Fibroblast of the aortic adventitia (primary cell): ENCODE results near the gene GALNT12. TPM values are rescaled to one million over a fixed set of nuclear protein-coding genes. Genes with fewer than 3 reads are reported as not detected.

Experiments used
- DNase-seq: peaks from one replicate; pipeline ENCODE4 v3.0.0-alpha.2; 2010; ENCODE audit warnings: low read depth
- H3K4me3 ChIP-seq: 2 replicates; pipeline ENCODE4 v1.5.1; 2011; ENCODE audit warnings: low read depth, mild to moderate bottlenecking, control low read depth, low read length, moderate library complexity
- total RNA-seq: library from RNA; depleted of rRNA; stranded (reverse); fragments of >200 nt; gene quantifications from 2 replicates; pipeline ENCODE4 v1.2.3, GENCODE V29; 2012; ENCODE audit warnings: low replicate concordance
- TF ChIP-seq, protein P1 (sequence below): IDR thresholded peaks from 2 replicates; pipeline ENCODE4 v1.5.1; 2011; ENCODE audit warnings: mild to moderate bottlenecking, low read length, control low read depth, inconsistent platforms; ENCODE audit not compliant: insufficient read depth

GALNT12 gene
- total RNA-seq, 1 donor: 24.9 TPM

DNA sequence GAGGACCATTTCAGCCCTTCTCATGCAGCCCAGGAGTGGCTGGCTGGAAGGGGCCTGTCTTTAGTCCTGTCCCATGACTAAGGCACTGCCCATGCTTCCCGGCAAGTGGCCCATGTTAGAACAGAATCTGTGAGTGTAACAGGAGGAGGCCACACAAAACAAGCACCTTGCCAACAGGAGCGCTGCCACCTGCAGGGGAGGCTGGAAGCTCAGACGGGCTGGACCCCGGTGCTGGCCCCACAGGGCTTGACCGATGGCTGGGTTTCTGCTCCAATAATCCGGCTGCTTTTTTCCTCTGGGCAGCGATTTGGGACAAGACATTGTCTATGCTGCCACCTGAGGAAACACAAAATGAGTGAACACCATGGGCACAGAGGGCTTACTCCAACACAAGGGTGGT, 39.6 kb upstream of the GALNT12 start:
- TF ChIP-seq, protein P1, sequence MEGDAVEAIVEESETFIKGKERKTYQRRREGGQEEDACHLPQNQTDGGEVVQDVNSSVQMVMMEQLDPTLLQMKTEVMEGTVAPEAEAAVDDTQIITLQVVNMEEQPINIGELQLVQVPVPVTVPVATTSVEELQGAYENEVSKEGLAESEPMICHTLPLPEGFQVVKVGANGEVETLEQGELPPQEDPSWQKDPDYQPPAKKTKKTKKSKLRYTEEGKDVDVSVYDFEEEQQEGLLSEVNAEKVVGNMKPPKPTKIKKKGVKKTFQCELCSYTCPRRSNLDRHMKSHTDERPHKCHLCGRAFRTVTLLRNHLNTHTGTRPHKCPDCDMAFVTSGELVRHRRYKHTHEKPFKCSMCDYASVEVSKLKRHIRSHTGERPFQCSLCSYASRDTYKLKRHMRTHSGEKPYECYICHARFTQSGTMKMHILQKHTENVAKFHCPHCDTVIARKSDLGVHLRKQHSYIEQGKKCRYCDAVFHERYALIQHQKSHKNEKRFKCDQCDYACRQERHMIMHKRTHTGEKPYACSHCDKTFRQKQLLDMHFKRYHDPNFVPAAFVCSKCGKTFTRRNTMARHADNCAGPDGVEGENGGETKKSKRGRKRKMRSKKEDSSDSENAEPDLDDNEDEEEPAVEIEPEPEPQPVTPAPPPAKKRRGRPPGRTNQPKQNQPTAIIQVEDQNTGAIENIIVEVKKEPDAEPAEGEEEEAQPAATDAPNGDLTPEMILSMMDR: no peak
- H3K4me3 ChIP-seq: no peak overlapping the region
- no peak for DNase-seq

DNA sequence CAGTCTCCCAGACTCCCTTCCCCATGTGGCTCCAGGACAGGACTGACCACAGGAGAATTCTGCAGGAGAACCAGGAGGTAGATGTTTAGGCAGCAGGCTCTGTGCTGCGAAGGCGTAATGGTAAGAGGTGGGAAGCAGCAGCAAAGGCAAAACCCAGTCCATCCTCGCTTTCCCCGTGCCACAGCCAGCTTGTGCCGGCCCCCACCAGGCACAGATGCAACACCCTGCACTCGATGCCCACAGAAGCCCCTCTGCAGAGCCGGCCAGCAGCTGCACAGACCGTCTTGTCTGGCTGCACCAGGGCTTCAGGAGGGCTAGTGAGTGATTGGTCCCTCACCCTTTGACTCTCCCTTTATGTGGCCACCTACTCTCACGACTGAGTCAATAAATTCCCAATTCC, 39.1 kb upstream of the GALNT12 start:
- H3K4me3 ChIP-seq: no peak overlapping the region
- TF ChIP-seq, protein P1: no peak
- no peak for DNase-seq

DNA sequence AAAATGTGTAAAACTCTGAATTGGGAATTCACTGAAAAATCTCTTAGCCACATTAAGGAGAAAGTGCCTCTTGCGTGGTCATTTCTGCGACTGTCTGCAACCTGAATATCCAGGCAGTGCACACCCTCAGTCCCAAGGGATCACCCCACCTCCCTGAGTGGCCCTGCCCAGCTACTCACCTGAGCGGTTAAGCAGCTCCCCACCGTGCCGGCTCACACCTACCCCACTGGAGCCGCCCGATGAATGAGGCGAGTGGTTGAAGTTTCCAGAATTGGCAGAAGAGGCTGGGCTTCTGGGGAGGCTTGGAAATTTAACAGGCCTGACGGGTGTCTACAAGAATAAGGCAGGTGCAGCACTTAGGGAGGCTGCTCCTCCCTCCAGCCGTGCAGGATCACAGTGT, 36.8 kb upstream of the GALNT12 start:
- no peak overlapping the region for H3K4me3 ChIP-seq
- TF ChIP-seq, protein P1: no peak
- no peak for DNase-seq

DNA sequence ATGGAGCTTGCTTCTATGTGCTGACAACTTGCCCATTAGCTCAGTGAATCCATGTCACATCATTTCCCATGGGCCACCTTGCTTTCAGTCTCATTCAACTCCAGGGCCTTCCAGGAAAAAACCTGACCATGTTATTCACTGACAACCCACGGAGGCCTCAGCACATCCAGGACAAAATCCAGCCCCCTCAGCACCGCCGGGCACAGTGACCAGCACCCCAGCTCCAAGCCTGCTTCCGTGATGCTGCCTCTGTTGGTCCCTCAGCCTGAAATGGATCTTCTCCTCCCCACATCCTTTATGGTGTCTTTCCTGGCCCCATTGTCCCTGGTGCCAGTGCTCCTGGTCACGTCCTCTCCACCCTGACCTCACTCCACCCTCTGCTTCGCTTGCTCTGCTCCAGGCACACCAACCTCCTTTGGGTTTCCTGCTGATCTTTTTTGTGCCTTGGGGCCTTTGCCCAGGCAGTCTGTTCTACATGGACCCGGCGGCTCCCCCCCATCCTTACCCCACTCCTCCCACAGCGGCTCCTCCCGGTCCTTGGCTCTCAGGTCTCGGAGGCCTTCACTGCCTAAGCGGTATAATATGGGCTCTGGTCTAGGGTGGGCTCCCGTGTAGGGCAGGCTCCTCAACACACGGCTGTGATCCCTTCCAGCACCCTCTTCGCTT, 36.1 kb upstream of the GALNT12 start:
- TF ChIP-seq, protein P1: no peak
- DNase-seq: no peak

DNA sequence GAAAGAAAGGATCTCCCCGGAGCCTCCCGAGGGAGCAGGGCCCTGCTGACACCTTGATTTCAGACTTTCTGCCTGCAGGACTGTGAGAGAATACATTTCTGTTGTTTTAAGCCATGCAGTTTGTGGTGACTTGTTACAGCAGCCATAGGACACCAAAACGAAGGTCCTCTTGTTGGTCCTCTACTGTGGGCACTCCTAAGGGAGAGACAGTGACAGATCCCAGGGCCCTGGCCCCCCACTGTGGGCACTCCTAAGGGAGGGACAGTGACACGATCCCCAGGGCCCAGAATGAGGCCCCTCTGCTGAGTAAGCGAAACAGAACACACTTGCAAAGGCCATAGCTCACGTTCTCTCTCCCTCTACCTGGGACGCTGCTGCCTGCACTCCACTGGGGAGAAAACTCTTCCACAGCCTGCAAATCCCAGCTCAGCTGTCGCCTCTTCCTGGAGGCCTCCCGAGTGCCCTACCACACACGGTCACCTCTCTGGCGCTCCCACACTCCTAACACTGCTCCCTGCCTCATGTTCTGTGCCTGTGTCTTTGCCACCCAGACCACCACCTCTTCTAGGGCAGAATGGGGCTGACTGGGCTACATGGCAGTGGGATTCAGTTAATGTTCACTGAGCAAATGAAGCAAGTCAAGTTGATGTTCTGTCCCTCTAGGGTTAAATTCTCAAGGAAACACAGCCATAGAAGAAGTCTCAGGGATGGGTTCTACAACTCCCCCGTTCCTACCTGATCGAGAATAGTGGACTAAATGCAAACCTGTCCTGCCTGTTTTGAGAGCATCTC, 34.9 kb upstream of the GALNT12 start:
- no peak for DNase-seq
- TF ChIP-seq, protein P1: no peak

More for the DNA sequence above, 36.1 kb upstream of the GALNT12 start:
- H3K4me3 ChIP-seq: no peak overlapping the region

DNA sequence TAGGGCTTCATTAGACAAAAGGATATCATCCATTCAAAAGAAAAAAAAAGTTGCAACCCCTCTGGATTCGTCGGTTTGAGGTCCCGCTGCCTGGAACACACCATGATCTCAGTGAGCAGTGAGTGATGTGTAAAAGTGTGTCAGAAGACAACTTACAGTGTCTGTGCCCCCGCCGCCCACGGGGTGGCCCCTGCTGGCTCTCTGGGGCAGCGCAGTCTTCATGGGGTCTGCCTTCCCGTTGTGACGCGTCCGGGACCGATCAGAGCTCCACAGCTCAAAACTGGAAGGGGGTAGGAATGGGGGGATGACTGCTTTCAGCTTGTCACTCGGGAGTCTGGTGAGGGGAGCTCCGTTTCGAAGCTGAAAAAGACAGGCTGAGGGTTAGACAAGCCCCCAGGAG, 33.7 kb upstream of the GALNT12 start:
- DNase-seq: no peak
- TF ChIP-seq, protein P1: no peak
- H3K4me3 ChIP-seq: no peak overlapping the region

More for the DNA sequence above, 34.9 kb upstream of the GALNT12 start:
- H3K4me3 ChIP-seq: no peak overlapping the region
